HEK293 (cell line): ENCODE results near the gene TIAM2.

Experiments
- CTCF ChIA-PET: fragments of 350-600 bp; formaldehyde crosslinking; extraction: SDS; loops from one replicate; lab custom pipeline; 2021; ENCODE audit warnings: antibody characterized with exemption; lab: Yijun Ruan, JAX
- POLR2A ChIA-PET: fragments of 300-600 bp; formaldehyde crosslinking; extraction: SDS; loops from one replicate; lab custom pipeline; 2020; ENCODE audit warnings: antibody characterized with exemption, inconsistent platforms; lab: Yijun Ruan, JAX
- H3K27ac ChIP-seq: fragments of 200-500 bp; sonication (Bioruptor generic); 2 replicates; pipeline ENCODE4 v1.5.1; 2014; ENCODE audit warnings: low read depth, low read length, control low read depth, inconsistent platforms; ENCODE audit errors: extremely low read depth
- H3K36me3 ChIP-seq, 2 experiments: fragments of 200-500 bp in 1 of 2; sonication (Bioruptor generic) in 1 of 2; 1 replicate in 1 of 2; 2 replicates in 1 of 2; pipeline ENCODE4 v1.5.1; 2014 to 2017; ENCODE audit warnings: inconsistent platforms in 2 of 2, low read length in 2 of 2; ENCODE audit not compliant: control insufficient read depth in 2 of 2, insufficient read depth in 1 of 2
- H3K4me1 ChIP-seq: fragments of 200-500 bp; sonication (Bioruptor generic); 2 replicates; pipeline ENCODE4 v1.5.1; 2014; ENCODE audit warnings: mild to moderate bottlenecking, low read length, inconsistent platforms; ENCODE audit not compliant: control insufficient read depth, insufficient read depth
- H3K4me3 ChIP-seq: 2 replicates; pipeline ENCODE4 v1.5.1; 2011; ENCODE audit warnings: low read depth, mild to moderate bottlenecking, control low read depth, low read length, moderate library complexity
- H3K9me3 ChIP-seq: fragments of 200-500 bp; sonication (Bioruptor generic); 2 replicates; pipeline ENCODE4 v1.5.1; 2014; ENCODE audit warnings: low read depth, low read length, inconsistent platforms; ENCODE audit not compliant: control insufficient read depth, insufficient read depth
- ATF2 ChIP-seq: fragments of 450-650 bp; formaldehyde crosslinking; IDR thresholded peaks from 2 replicates; pipeline ENCODE4 v1.5.1; 2016; ENCODE audit warnings: missing biosample characterization, missing genetic modification characterization, low read depth
- KLF1 ChIP-seq: fragments of 450-650 bp; formaldehyde crosslinking; IDR thresholded peaks from 2 replicates; pipeline ENCODE4 v1.5.1; 2016; ENCODE audit warnings: missing biosample characterization, missing genetic modification characterization
- KLF8 ChIP-seq: fragments of 450-650 bp; formaldehyde crosslinking; IDR thresholded peaks from 2 replicates; pipeline ENCODE4 v1.5.1; 2016; ENCODE audit warnings: missing biosample characterization, missing genetic modification characterization
- ZBTB49 ChIP-seq: fragments of 450-650 bp; formaldehyde crosslinking; IDR thresholded peaks from 2 replicates; pipeline ENCODE4 v1.5.1; 2016; ENCODE audit warnings: missing biosample characterization, missing genetic modification characterization, low read depth
- ZNF112 ChIP-seq: fragments of 450-650 bp; formaldehyde crosslinking; IDR thresholded peaks from 2 replicates; pipeline ENCODE4 v1.5.0; 2017; ENCODE audit warnings: missing biosample characterization, missing genetic modification characterization
- ZNF121 ChIP-seq: fragments of 450-650 bp; formaldehyde crosslinking; IDR thresholded peaks from 2 replicates; pipeline ENCODE4 v1.5.1; 2016; ENCODE audit warnings: missing biosample characterization, missing genetic modification characterization
- ZNF202 ChIP-seq: fragments of 450-650 bp; formaldehyde crosslinking; IDR thresholded peaks from 2 replicates; pipeline ENCODE4 v1.5.1; 2016; ENCODE audit warnings: missing biosample characterization, missing genetic modification characterization, borderline replicate concordance
- ZNF26 ChIP-seq: fragments of 450-650 bp; formaldehyde crosslinking; IDR thresholded peaks from 2 replicates; pipeline ENCODE4 v1.5.1; 2016; ENCODE audit warnings: missing biosample characterization, missing genetic modification characterization
- ZNF292 ChIP-seq: fragments of 450-650 bp; formaldehyde crosslinking; IDR thresholded peaks from 2 replicates; pipeline ENCODE4 v1.5.1; 2016; ENCODE audit warnings: low read depth, missing biosample characterization, missing genetic modification characterization, borderline replicate concordance
- ZNF362 ChIP-seq: fragments of 450-650 bp; formaldehyde crosslinking; IDR thresholded peaks from 2 replicates; pipeline ENCODE4 v1.5.1; 2016; ENCODE audit warnings: missing biosample characterization, missing genetic modification characterization
- ZNF423 ChIP-seq: fragments of 450-650 bp; formaldehyde crosslinking; IDR thresholded peaks from 2 replicates; pipeline ENCODE4 v1.5.1; 2016; ENCODE audit warnings: missing biosample characterization, missing genetic modification characterization
- ZNF549 ChIP-seq: fragments of 450-650 bp; IDR thresholded peaks from 2 replicates; pipeline ENCODE4 v1.5.1; 2018; ENCODE audit warnings: missing biosample characterization, missing genetic modification characterization, mild to moderate bottlenecking, inconsistent platforms, moderate library complexity
- ZNF624 ChIP-seq: fragments of 450-650 bp; formaldehyde crosslinking; IDR thresholded peaks from 2 replicates; pipeline ENCODE4 v1.5.1; 2017; ENCODE audit warnings: missing biosample characterization, missing genetic modification characterization
- ZNF843 ChIP-seq: fragments of 450-650 bp; formaldehyde crosslinking; IDR thresholded peaks from 2 replicates; pipeline ENCODE4 v1.5.1; 2016; ENCODE audit warnings: missing biosample characterization, missing genetic modification characterization
- ZSCAN16 ChIP-seq: fragments of 450-650 bp; formaldehyde crosslinking; IDR thresholded peaks from 2 replicates; pipeline ENCODE4 v1.5.1; 2016; ENCODE audit warnings: missing biosample characterization, missing genetic modification characterization
- TF ChIP-seq, protein P1 (sequence below): fragments of 450-650 bp; IDR thresholded peaks from 2 replicates; pipeline ENCODE4 v1.5.1; 2018; ENCODE audit warnings: missing biosample characterization, mild to moderate bottlenecking, missing genetic modification characterization

Gene TIAM2

DNA sequence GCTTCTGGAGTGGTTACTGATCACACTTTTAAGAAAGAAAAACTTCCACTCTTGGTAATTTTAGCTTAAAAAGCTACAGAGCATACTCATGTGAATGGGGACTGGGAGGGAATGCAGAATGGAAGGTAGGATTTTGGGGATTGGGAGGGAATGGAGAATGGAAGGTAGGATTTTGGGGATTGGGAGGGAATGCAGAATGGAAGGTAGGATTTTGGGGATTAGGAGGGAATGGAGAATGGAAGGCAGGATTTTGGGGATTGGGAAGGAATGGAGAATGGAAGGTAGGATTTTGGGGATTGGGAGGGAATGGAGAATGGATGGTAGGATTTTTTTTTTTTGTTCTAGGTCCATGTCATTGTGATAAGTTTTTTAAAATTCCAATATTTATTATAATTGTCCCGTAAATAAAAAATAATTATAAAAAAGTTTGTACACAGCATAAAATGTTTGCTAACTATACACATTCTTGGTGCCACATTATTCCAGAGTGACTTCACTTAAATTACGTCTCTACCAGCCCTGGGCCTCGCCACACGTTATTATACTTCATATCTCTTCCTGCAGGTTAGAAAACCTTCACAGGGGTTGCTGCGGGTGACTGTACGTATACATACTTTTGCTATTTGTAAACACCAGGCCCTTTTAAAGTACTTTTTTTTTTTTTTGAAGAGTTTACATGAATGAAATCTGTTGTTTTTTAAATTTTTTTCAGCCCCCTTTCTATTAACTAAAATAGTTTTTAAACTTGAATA is 127.3 kb downstream of the TIAM2 start:
- no peak overlapping the region for H3K27ac ChIP-seq

More for the DNA sequence above, 127.3 kb downstream of the TIAM2 start:
- Histone ChIP-seq H3K9me3 (no peaks in the 10 kb centered on the region), H3K4me3 (no peak overlapping the region), H3K4me1 (peaks cover 5% of the 10 kb centered on the region), H3K36me3 (no peaks in the 10 kb centered on the region)
- CTCF ChIA-PET, result interaction anchor here (0.6 to 1.1 kb wide), 4 partner anchors 24 to 194 kb away, joined by 3 read pairs; no protein-coding TSS in a partner anchor
- POLR2A ChIA-PET, result no interaction called here
- TF ChIP-seq ZNF292 (tag by site-specific recombination) (no peak), ZNF843 (tag by site-specific recombination) (no peak), ZNF549 (tag by site-specific recombination) (no peak), ZNF423 (tag by site-specific recombination) (no peak), ZBTB49 (tag by site-specific recombination) (no peak), ZNF202 (tag by site-specific recombination) (no peak), KLF8 (tag by site-specific recombination) (no peak), KLF1 (tag by site-specific recombination) (no peak), ZNF362 (tag by site-specific recombination) (no peak), ZNF121 (no peak), ATF2 (no peak), ZNF112 (tag by site-specific recombination) (no peak), ZNF624 (no peak), ZNF26 (tag by site-specific recombination) (no peak), ZSCAN16 (tag by site-specific recombination) (no peak)
- TF ChIP-seq, protein P1, sequence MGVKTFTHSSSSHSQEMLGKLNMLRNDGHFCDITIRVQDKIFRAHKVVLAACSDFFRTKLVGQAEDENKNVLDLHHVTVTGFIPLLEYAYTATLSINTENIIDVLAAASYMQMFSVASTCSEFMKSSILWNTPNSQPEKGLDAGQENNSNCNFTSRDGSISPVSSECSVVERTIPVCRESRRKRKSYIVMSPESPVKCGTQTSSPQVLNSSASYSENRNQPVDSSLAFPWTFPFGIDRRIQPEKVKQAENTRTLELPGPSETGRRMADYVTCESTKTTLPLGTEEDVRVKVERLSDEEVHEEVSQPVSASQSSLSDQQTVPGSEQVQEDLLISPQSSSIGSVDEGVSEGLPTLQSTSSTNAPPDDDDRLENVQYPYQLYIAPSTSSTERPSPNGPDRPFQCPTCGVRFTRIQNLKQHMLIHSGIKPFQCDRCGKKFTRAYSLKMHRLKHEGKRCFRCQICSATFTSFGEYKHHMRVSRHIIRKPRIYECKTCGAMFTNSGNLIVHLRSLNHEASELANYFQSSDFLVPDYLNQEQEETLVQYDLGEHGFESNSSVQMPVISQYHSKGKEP (tag by site-specific recombination), result no peak
